Natural killer cell (primary cell): ENCODE data around the gene FSTL4. TPM values are rescaled to one million over a fixed set of nuclear protein-coding genes. Genes with fewer than 3 reads are reported as not detected.

Source experiments
- ATAC-seq, 3 donors: fragments of 150-1000 bp in 2 of 3; fragments of 200-7000 bp in 1 of 3; cut with Tn5 transposase; 1 replicate in 1 of 3; 2 replicates in 2 of 3; pipeline ENCODE4 v1.10.0; 2021; ENCODE audit warnings: mild to moderate bottlenecking in 2 of 3, moderate library complexity in 2 of 3
- DNase-seq, 2 donors: peaks; one replicate each; pipeline versions ENCODE4 v3.0.0 to v3.0.0-alpha.2; 2013 to 2021; ENCODE audit warnings: mixed read lengths in 1 of 2
- H3K27ac ChIP-seq: one replicate; pipeline ENCODE4 v1.5.1; 2013; ENCODE audit warnings: mild to moderate bottlenecking, low read length
- H3K27me3 ChIP-seq: one replicate; pipeline ENCODE4 v1.6.1; 2013; ENCODE audit warnings: low read length; ENCODE audit not compliant: control insufficient read depth, insufficient read depth
- H3K36me3 ChIP-seq: one replicate; pipeline ENCODE4 v1.6.1; 2013; ENCODE audit warnings: low read length; ENCODE audit not compliant: control insufficient read depth, insufficient read depth
- H3K4me1 ChIP-seq: one replicate; pipeline ENCODE4 v1.6.1; 2013; ENCODE audit warnings: low read length; ENCODE audit not compliant: control insufficient read depth, insufficient read depth
- H3K4me3 ChIP-seq: one replicate; pipeline ENCODE4 v1.5.1; 2013; ENCODE audit warnings: low read length
- H3K9me3 ChIP-seq: one replicate; pipeline ENCODE4 v1.6.1; 2013; ENCODE audit warnings: low read length; ENCODE audit not compliant: control insufficient read depth, insufficient read depth
- H3K27ac Mint-ChIP-seq, 2 donors: one replicate each; pipeline ENCODE4 v1.8.0; 2022; ENCODE audit warnings: mild to moderate bottlenecking in 2 of 2, mixed read lengths in 2 of 2, moderate library complexity in 1 of 2
- H3K27me3 Mint-ChIP-seq, 2 donors: one replicate each; pipeline ENCODE4 v1.8.0; 2022; ENCODE audit warnings: low read depth in 2 of 2, mixed read lengths in 2 of 2
- H3K36me3 Mint-ChIP-seq: one replicate; pipeline ENCODE4 v1.8.0; 2022; ENCODE audit warnings: mixed read lengths
- H3K4me1 Mint-ChIP-seq, 2 donors: one replicate each; pipeline ENCODE4 v1.8.0; 2022; ENCODE audit warnings: mixed read lengths in 2 of 2
- H3K4me3 Mint-ChIP-seq: one replicate; pipeline ENCODE4 v1.8.0; 2022; ENCODE audit warnings: mild to moderate bottlenecking, moderate library complexity, mixed read lengths
- H3K9me3 Mint-ChIP-seq, 2 donors: one replicate each; pipeline ENCODE4 v1.8.0; 2022; ENCODE audit warnings: mixed read lengths in 2 of 2
- WGBS: methylation state at CpG from one replicate; pipeline ENCODE4 v1.1.7; 2013; ENCODE audit warnings: missing lambda C conversion rate; ENCODE audit not compliant: insufficient coverage; 5-methylcytosine and 5-hydroxymethylcytosine counted together
- intact Hi-C: fragments of 100-400 bp; cut with micrococcal nuclease; formaldehyde crosslinking; loops from one replicate; pipeline ENCODE4 v1.14.2; 2022
- total RNA-seq, 4 donors: library from RNA; stranded (reverse); fragments of 120-200 nt in 1 of 4; gene quantifications; one replicate each; pipeline versions ENCODE4 v1.2.3 to v1.2.4, GENCODE V29; 2013 to 2022
- TF ChIP-seq, protein P1 (sequence below): fragments of 200-600 bp; IDR thresholded peaks from one replicate; pipeline ENCODE4 v1.8.0; 2022; ENCODE audit warnings: antibody characterized with exemption

Gene FSTL4
- total RNA-seq, 3 donors from 2014 or later (not counting 1 experiment from before 2014, with no cell fraction given): 0.11 to 0.75 (median 0.55) TPM

DNA sequence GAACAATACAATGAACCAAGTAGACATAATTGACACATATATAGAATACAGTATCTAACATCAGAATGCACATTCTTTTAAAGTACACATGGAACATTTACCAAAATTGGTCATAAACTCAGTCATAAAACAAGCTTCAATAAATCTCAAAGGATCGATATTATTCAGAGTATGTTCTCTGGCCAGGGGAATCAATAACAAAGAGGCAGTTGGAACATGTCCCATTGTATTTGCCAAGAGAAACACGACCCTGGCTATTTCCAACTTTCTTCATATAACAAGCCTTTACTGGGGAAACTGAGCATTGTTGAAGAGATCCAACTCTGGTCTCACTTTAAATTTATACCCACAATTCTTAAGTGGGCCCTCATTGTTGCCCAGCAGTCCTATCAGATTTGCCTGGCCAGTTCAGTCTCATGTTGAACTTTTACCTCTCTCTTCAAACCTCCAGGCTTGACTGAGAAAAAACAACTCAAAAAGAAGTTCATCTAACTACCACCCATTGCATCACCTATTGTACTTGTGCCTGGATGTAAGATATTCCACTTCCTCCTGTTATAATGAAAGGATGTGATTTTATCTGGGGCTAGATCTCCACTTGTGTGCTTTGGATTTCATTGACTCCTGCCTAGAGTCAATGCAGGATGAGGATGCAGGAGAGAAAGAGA, 398.1 kb downstream of the FSTL4 start:
- no peaks in the 10 kb centered on the region for H3K9me3 ChIP-seq
- Mint-ChIP-seq H3K4me3 (no peak overlapping the region), H3K27ac (no peak overlapping the region), H3K27me3 (peaks cover 0 to 8% of the 10 kb centered on the region in 2 donors), H3K4me1 (no peaks in the 10 kb centered on the region), H3K9me3 (no peaks in the 10 kb centered on the region), H3K36me3 (no peaks in the 10 kb centered on the region)
- TF ChIP-seq, protein P1, sequence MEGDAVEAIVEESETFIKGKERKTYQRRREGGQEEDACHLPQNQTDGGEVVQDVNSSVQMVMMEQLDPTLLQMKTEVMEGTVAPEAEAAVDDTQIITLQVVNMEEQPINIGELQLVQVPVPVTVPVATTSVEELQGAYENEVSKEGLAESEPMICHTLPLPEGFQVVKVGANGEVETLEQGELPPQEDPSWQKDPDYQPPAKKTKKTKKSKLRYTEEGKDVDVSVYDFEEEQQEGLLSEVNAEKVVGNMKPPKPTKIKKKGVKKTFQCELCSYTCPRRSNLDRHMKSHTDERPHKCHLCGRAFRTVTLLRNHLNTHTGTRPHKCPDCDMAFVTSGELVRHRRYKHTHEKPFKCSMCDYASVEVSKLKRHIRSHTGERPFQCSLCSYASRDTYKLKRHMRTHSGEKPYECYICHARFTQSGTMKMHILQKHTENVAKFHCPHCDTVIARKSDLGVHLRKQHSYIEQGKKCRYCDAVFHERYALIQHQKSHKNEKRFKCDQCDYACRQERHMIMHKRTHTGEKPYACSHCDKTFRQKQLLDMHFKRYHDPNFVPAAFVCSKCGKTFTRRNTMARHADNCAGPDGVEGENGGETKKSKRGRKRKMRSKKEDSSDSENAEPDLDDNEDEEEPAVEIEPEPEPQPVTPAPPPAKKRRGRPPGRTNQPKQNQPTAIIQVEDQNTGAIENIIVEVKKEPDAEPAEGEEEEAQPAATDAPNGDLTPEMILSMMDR: no peak
- intact Hi-C loops: no loop called here
- ATAC-seq (no peak), DNase-seq (no peak)
- 75% methylated on average over 2 of the region's 2 CpGs for whole genome bisulfite sequencing
- H3K27me3 ChIP-seq: no peaks in the 10 kb centered on the region
- H3K27ac ChIP-seq: no peak overlapping the region
- H3K36me3 ChIP-seq: no peaks in the 10 kb centered on the region
- no peak overlapping the region for H3K4me3 ChIP-seq
- no peaks in the 10 kb centered on the region for H3K4me1 ChIP-seq

- no peaks in the 10 kb centered on the region for H3K36me3 ChIP-seq
- H3K27me3 Mint-ChIP-seq: peaks cover 8 to 18% of the 10 kb centered on the region in 2 donors
- WGBS: 91% methylated on average over 4 of the region's 4 CpGs
- no peak overlapping the region for H3K4me3 Mint-ChIP-seq
- H3K9me3 Mint-ChIP-seq: no peaks in the 10 kb centered on the region
- no peaks in the 10 kb centered on the region for H3K36me3 Mint-ChIP-seq
- no peak for ATAC-seq
- H3K4me1 Mint-ChIP-seq: no peaks in the 10 kb centered on the region
- H3K4me1 ChIP-seq: no peaks in the 10 kb centered on the region
- H3K27ac ChIP-seq: no peak overlapping the region
- no peaks in the 10 kb centered on the region for H3K27me3 ChIP-seq
- H3K9me3 ChIP-seq: no peaks in the 10 kb centered on the region
- no peak for DNase-seq
- H3K4me3 ChIP-seq: no peak overlapping the region
- intact Hi-C loops: no loop called here
- H3K27ac Mint-ChIP-seq: no peak overlapping the region
- TF ChIP-seq, protein P1: no peak
Observed at GRCh38 chr5:133205649-133206048, 406.7 kb downstream of the FSTL4 start.

DNA sequence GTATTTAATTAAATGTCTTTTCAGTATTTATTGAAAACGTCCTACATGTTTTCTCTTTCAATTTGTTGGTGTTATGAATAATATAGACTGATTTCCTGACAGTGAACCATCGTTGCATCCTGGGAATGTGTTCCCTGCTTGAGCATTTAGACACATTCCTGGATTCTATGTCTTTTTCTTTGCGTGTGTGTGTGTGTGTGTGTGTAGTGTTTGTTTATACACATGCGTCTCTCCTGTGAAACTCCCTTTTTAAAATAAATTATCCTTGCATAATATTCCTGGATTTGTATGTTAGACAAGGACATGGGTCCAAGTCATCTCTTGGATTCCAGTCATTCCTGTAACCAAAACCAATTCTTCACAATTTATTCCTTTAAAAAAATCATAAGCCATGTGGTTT, 407.1 kb downstream of the FSTL4 start:
- H3K27me3 Mint-ChIP-seq: peaks cover 8 to 18% of the 10 kb centered on the region in 2 donors
- Histone ChIP-seq H3K27ac (no peak overlapping the region), H3K36me3 (no peaks in the 10 kb centered on the region), H3K4me1 (no peaks in the 10 kb centered on the region), H3K4me3 (no peak overlapping the region), H3K27me3 (no peaks in the 10 kb centered on the region), H3K9me3 (no peaks in the 10 kb centered on the region)
- H3K27ac Mint-ChIP-seq: no peak overlapping the region
- H3K4me3 Mint-ChIP-seq: no peak overlapping the region
- TF ChIP-seq, protein P1: no peak
- H3K9me3 Mint-ChIP-seq: no peaks in the 10 kb centered on the region
- H3K36me3 Mint-ChIP-seq: no peaks in the 10 kb centered on the region
- H3K4me1 Mint-ChIP-seq: no peaks in the 10 kb centered on the region
- intact Hi-C loops: no loop called here
- 32% methylated on average over 2 of the region's 4 CpGs for WGBS
- ATAC-seq: no peak
- no peak for DNase-seq
